Mesenchymal stem cell (in vitro differentiated cells and primary cell): ENCODE results near the gene EIF3J.
"Not testable (repeated sequence)": the region's sequence is repeated elsewhere in the genome, so short reads cannot be mapped to it uniquely, and the experiment has no call there.

Source experiments
- DNase-seq: peaks from one replicate; pipeline ENCODE4 v3.0.0-alpha.2; 2013
- H2AFZ ChIP-seq: one replicate; pipeline ENCODE4 v1.6.1; 2013; ENCODE audit warnings: low read depth, mild to moderate bottlenecking, control low read depth, inconsistent platforms, low read length, moderate library complexity
- H2AK5ac ChIP-seq: 2 replicates; pipeline ENCODE4 v1.6.1; 2013; ENCODE audit warnings: low read length, moderate library complexity, mild to moderate bottlenecking, inconsistent platforms; ENCODE audit not compliant: severe bottlenecking
- H2BK120ac ChIP-seq: one replicate; pipeline ENCODE4 v1.6.1; 2013; ENCODE audit warnings: low read depth, mild to moderate bottlenecking, inconsistent platforms, low read length, moderate library complexity
- H2BK12ac ChIP-seq, 2 experiments: one replicate each; pipeline ENCODE4 v1.6.1; 2013; ENCODE audit warnings: inconsistent platforms in 2 of 2, low read length in 2 of 2, mild to moderate bottlenecking in 2 of 2, moderate library complexity in 2 of 2, control low read depth in 1 of 2
- H2BK15ac ChIP-seq: one replicate; pipeline ENCODE4 v1.6.1; 2013; ENCODE audit warnings: mild to moderate bottlenecking, low read depth, inconsistent platforms; ENCODE audit not compliant: poor library complexity, severe bottlenecking
- H2BK5ac ChIP-seq: 2 replicates; pipeline ENCODE4 v1.6.1; 2013; ENCODE audit warnings: low read depth, mild to moderate bottlenecking, low read length, control low read depth, inconsistent platforms; ENCODE audit not compliant: poor library complexity, severe bottlenecking
- H3K14ac ChIP-seq, 2 experiments: one replicate each; pipeline ENCODE4 v1.6.1; 2013; ENCODE audit warnings: inconsistent platforms in 2 of 2, low read length in 2 of 2, control low read depth in 1 of 2, mild to moderate bottlenecking in 1 of 2, moderate library complexity in 1 of 2
- H3K18ac ChIP-seq, 2 experiments: one replicate each; pipeline ENCODE4 v1.6.1; 2013; ENCODE audit warnings: inconsistent platforms in 2 of 2, low read length in 2 of 2, control low read depth in 1 of 2, low read depth in 1 of 2, mild to moderate bottlenecking in 1 of 2
- H3K23ac ChIP-seq, 2 experiments: one replicate each; pipeline ENCODE4 v1.6.1; 2013; ENCODE audit warnings: inconsistent platforms in 2 of 2, low read length in 2 of 2, mild to moderate bottlenecking in 2 of 2, moderate library complexity in 2 of 2, control low read depth in 1 of 2
- H3K27ac ChIP-seq: 2 replicates; pipeline ENCODE4 v1.5.1; 2013; ENCODE audit warnings: mild to moderate bottlenecking, moderate library complexity, low read length, control low read depth, inconsistent platforms; ENCODE audit not compliant: poor library complexity, severe bottlenecking
- H3K27me3 ChIP-seq, 2 experiments: 2 replicates each; pipeline versions ENCODE4 v1.6.1 to v1.7.0; 2013; ENCODE audit warnings: low read length in 2 of 2, mild to moderate bottlenecking in 2 of 2, moderate library complexity in 2 of 2, control low read depth in 1 of 2, inconsistent platforms in 1 of 2; ENCODE audit not compliant: control insufficient read depth in 1 of 2, insufficient read depth in 1 of 2
- H3K36me3 ChIP-seq, 2 experiments: 2 replicates each; pipeline versions ENCODE4 v1.6.1 to v1.7.0; 2013; ENCODE audit warnings: low read length in 2 of 2, control low read depth in 1 of 2, inconsistent platforms in 1 of 2, low read depth in 1 of 2, mild to moderate bottlenecking in 1 of 2; ENCODE audit not compliant: insufficient read depth in 2 of 2, control insufficient read depth in 1 of 2
- H3K4ac ChIP-seq, 2 experiments: one replicate each; pipeline ENCODE4 v1.6.1; 2013; ENCODE audit warnings: inconsistent platforms in 2 of 2, low read length in 2 of 2, mild to moderate bottlenecking in 2 of 2, moderate library complexity in 2 of 2, control low read depth in 1 of 2, low read depth in 1 of 2
- H3K4me1 ChIP-seq: 2 replicates; pipeline ENCODE4 v1.6.1; 2013; ENCODE audit warnings: low read depth, low read length, control low read depth; ENCODE audit not compliant: control insufficient read depth, insufficient read depth
- H3K4me2 ChIP-seq: 2 replicates; pipeline ENCODE4 v1.6.1; 2013; ENCODE audit warnings: low read length, mild to moderate bottlenecking, inconsistent platforms; ENCODE audit not compliant: poor library complexity, severe bottlenecking
- H3K4me3 ChIP-seq, 2 experiments: 2 replicates each; pipeline versions ENCODE4 v1.5.1 to v1.7.0; 2013; ENCODE audit warnings: low read length in 2 of 2, mild to moderate bottlenecking in 2 of 2, control low read depth in 1 of 2, low read depth in 1 of 2; ENCODE audit not compliant: insufficient read depth in 1 of 2
- H3K79me1 ChIP-seq: replicated peaks from 2 replicates; pipeline ENCODE4 v1.6.1; 2013; ENCODE audit warnings: mild to moderate bottlenecking, control low read depth, low read length, inconsistent platforms; ENCODE audit not compliant: poor library complexity, severe bottlenecking
- H3K9ac ChIP-seq: 2 replicates; pipeline ENCODE4 v1.7.0; 2013; ENCODE audit warnings: mild to moderate bottlenecking, low read length, moderate library complexity
- H3K9me3 ChIP-seq: 2 replicates; pipeline ENCODE4 v1.7.0; 2013; ENCODE audit warnings: mild to moderate bottlenecking, low read length; ENCODE audit not compliant: control insufficient read depth
- H4K8ac ChIP-seq: one replicate; pipeline ENCODE4 v1.6.1; 2013; ENCODE audit warnings: inconsistent platforms, mild to moderate bottlenecking, low read length, moderate library complexity
- H4K91ac ChIP-seq: one replicate; pipeline ENCODE4 v1.6.1; 2013; ENCODE audit warnings: mild to moderate bottlenecking, low read length, inconsistent platforms
- WGBS: methylation state at CpG from one replicate; pipeline ENCODE4 v1.1.7; 2013; ENCODE audit warnings: mixed read lengths; 5-methylcytosine and 5-hydroxymethylcytosine counted together

EIF3J gene

DNA sequence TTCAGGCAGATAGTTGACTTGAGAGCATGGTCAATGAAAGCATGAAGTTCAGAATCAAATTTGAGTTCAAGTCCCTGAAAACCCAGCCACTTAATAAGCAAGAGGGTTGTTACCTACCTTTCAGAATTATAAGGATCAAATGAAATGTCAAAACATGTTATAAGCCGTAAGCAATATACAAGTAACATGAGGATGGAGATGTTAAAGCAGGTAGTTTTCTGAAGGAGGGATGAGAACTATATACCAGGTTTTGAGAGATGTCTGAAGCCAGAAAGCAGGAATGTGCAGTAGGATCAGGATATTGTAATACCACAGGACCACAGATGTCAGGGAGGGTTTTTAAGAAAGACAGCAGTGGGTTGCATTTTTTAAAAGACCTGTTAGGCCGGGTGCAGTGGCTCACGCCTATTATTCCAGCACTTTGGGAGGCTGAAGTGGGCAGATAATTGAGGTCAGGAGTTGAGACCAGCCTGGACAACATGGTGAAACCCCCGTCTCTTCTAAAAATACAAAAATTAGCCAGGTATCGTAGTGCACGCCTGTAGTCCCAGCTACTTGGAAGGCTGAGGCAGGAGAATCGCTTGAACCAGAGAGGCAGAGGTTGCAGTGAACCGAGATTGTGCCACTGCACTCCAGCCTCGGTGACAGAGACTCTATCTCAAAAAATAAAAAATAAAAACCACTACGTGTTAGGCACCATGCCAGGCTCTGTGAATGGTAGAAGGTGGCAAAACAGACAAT, 6.9 kb upstream of the EIF3J start:
- no peak overlapping the region for H4K8ac ChIP-seq
- H3K9ac ChIP-seq, result no peak overlapping the region
- no peak overlapping the region for H2BK5ac ChIP-seq
- no peak overlapping the region for H4K91ac ChIP-seq
- no peak overlapping the region for H2AK5ac ChIP-seq
- H3K4me2 ChIP-seq, result no peak overlapping the region
- no peak overlapping the region for H3K18ac ChIP-seq
- H3K14ac ChIP-seq, result no peak overlapping the region
- no peak overlapping the region for H2AFZ ChIP-seq
- no peak overlapping the region for H3K4me3 ChIP-seq
- H3K79me1 ChIP-seq, result peaks cover 13% of the 10 kb centered on the region
- no peak overlapping the region for H3K27ac ChIP-seq
- no peaks in the 10 kb centered on the region for H3K9me3 ChIP-seq
- DNase-seq, result no peak
- H2BK12ac ChIP-seq, result no peak overlapping the region
- H2BK15ac ChIP-seq, result no peak overlapping the region
- no peak overlapping the region for H3K4ac ChIP-seq
- no peak overlapping the region for H3K23ac ChIP-seq
- no peak overlapping the region for H2BK120ac ChIP-seq
- peaks cover 4 to 54% of the 10 kb centered on the region in 2 experiments for H3K36me3 ChIP-seq
- peaks cover 1% of the 10 kb centered on the region for H3K4me1 ChIP-seq
- WGBS, result 98% methylated on average over 9 of the region's 10 CpGs
- H3K27me3 ChIP-seq, result no peaks in the 10 kb centered on the region

DNA sequence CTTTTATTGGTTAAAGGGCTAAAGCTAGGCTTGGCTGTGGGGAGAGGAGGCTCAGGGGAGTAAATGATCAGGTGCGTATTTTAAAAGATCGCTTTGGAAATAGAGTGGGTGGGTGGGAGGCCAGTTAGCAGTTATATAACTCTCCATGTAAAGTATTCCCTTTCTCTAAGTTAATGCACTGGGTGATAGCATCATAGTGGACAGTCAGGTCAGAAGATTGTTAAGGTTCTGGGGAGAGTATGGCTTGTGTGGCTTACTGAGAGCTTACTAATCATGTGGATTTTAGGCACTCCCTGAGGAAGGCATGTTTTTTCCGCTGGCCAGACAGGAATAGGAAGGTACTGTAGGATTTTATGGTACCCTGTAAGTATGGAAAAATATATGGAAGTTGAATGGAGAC, 6.3 kb upstream of the EIF3J start:
- Histone ChIP-seq H4K8ac (no peak overlapping the region), H2BK15ac (no peak overlapping the region), H2BK120ac (no peak overlapping the region), H2AFZ (no peak overlapping the region), H3K18ac (no peak overlapping the region), H2BK12ac (no peak overlapping the region), H4K91ac (no peak overlapping the region), H3K27ac (no peak overlapping the region), H3K36me3 (peaks cover 4 to 50% of the 10 kb centered on the region in 2 experiments), H3K27me3 (no peaks in the 10 kb centered on the region), H2BK5ac (no peak overlapping the region), H3K9me3 (no peaks in the 10 kb centered on the region), H3K4ac (no peak overlapping the region), H3K4me2 (no peak overlapping the region), H3K23ac (no peak overlapping the region), H2AK5ac (no peak overlapping the region), H3K79me1 (peaks cover 10% of the 10 kb centered on the region), H3K4me1 (peaks cover 6% of the 10 kb centered on the region), H3K14ac (no peak overlapping the region), H3K4me3 (no peak overlapping the region), H3K9ac (no peak overlapping the region)
- no peak for DNase-seq
- WGBS, result 100% methylated on average over 3 of the region's 3 CpGs

DNA sequence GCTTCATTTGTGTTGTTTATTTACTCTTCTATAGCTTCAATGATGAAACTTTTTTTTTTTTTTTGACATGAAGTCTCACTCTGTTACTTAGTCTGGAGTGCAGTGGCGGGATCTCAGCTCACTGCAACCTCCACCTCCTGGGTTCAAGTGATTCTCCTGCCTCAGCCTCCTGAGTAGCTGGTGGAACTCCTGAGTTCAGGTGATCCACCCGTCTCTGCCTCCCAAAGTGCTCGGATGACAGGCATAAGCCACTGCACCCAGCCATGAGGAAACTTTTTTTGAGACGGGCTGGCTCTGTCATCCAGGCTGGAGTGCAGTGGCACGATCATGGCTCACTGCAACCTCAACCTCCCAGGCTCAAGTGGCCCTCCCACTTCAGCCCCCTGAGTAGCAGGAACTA, 4.7 kb upstream of the EIF3J start:
- WGBS, result 98% methylated on average over 5 of the region's 5 CpGs
- H2BK15ac ChIP-seq, H3K27ac ChIP-seq, DNase-seq, H4K91ac ChIP-seq, H3K4me2 ChIP-seq, H3K18ac ChIP-seq, H2AFZ ChIP-seq, H2BK5ac ChIP-seq, H3K4me1 ChIP-seq, H3K27me3 ChIP-seq, H2AK5ac ChIP-seq, H3K23ac ChIP-seq, H3K9me3 ChIP-seq, H3K4me3 ChIP-seq, H2BK120ac ChIP-seq, H3K14ac ChIP-seq, H2BK12ac ChIP-seq, H4K8ac ChIP-seq, H3K4ac ChIP-seq, H3K9ac ChIP-seq: not testable (repeated sequence)
- peaks cover 10% of the 10 kb centered on the region for H3K79me1 ChIP-seq
- H3K36me3 ChIP-seq, result peaks cover 5 to 41% of the 10 kb centered on the region in 2 experiments

DNA sequence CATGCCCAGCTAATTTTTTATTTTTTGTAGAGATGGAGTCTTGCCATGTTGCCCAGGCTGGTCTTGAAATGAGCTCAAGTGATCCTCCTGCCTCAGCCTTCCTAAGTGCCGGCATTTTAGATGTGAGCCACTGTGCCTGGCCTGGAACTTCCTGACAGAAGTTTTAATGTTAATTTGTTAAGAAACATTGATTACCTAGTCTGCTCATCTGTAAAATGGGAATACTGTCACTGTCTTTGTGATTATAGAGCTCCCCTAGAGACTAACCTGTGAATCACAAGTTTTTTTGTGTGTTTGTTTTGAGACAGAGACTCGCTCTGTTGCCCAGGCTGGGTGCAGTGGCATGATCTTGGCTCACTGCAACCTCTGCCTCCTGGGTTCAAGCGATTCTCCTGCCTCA, 4.3 kb upstream of the EIF3J start:
- Histone ChIP-seq H3K4me3 (no peak overlapping the region), H3K18ac (no peak overlapping the region), H3K9me3 (no peaks in the 10 kb centered on the region), H3K4me2 (no peak overlapping the region), H2BK5ac (no peak overlapping the region), H3K27ac (no peak overlapping the region), H2BK120ac (no peak overlapping the region), H3K36me3 (peaks cover 8 to 37% of the 10 kb centered on the region in 2 experiments), H3K27me3 (no peaks in the 10 kb centered on the region), H3K23ac (no peak overlapping the region), H2AFZ (no peak overlapping the region), H2BK12ac (no peak overlapping the region), H4K91ac (no peak overlapping the region), H3K14ac (no peak overlapping the region), H3K79me1 (peaks cover 10% of the 10 kb centered on the region), H2BK15ac (no peak overlapping the region), H3K9ac (no peak overlapping the region), H4K8ac (no peak overlapping the region), H3K4me1 (peaks cover 8% of the 10 kb centered on the region), H3K4ac (no peak overlapping the region), H2AK5ac (no peak overlapping the region)
- no peak for DNase-seq
- WGBS, result 94% methylated on average over 3 of the region's 3 CpGs
